HepG2 (cell line): ENCODE measurements around the gene FCHO2. TPM values are rescaled to one million over a fixed set of nuclear protein-coding genes. Genes with fewer than 3 reads are reported as not detected.

Source experiments
- ATAC-seq: fragments of 200-7000 bp; cut with Tn5 transposase; 3 replicates; pipeline ENCODE4 v1.9.1; 2020; ENCODE audit warnings: mild to moderate bottlenecking, moderate library complexity
- BruUV-seq: library from RNA; stranded (reverse); fragments of 400-500 nt; replicated peaks from 2 replicates; lab custom pipeline; 2021; lab: Mats Ljungman, UMichigan
- CTCF ChIA-PET: fragments of 300-600 bp; formaldehyde crosslinking; extraction: SDS; loops from one replicate; lab custom pipeline; 2021; ENCODE audit warnings: low total read pairs, inconsistent platforms, low intra/inter-chr PET ratio; lab: Yijun Ruan, JAX
- POLR2A ChIA-PET: fragments of 350-600 bp; sonication (Branson Sonifier 250); formaldehyde crosslinking; loops from one replicate; lab custom pipeline; 2020; ENCODE audit warnings: antibody characterized with exemption, inconsistent platforms; lab: Yijun Ruan, JAX
- DNase-seq: peaks from one replicate; pipeline ENCODE4 v3.0.0-alpha.2; 2015; ENCODE audit warnings: low spot score
- FAIRE-seq: peaks from 3 replicates; lab custom pipeline; 2011; peaks lifted over from hg19 to GRCh38; lab: Jason Lieb, UNC
- H2AFZ ChIP-seq: one replicate; pipeline ENCODE4 v1.6.1; 2011; ENCODE audit warnings: low read length, inconsistent platforms
- H3K27ac ChIP-seq: fragments of 300-600 bp; 3 replicates; pipeline ENCODE4 v1.8.0; 2011; ENCODE audit warnings: mixed run types, mild to moderate bottlenecking, mixed read lengths, low read length, inconsistent platforms; ENCODE audit not compliant: insufficient read depth; ENCODE audit errors: extremely low read length
- H3K27me3 ChIP-seq, 2 experiments: fragments of 200-600 bp in 1 of 2; 2 replicates in 1 of 2; 3 replicates in 1 of 2; pipeline versions ENCODE4 v1.6.0 to v1.8.0; 2011; ENCODE audit warnings: low read length in 2 of 2, mild to moderate bottlenecking in 2 of 2, moderate library complexity in 2 of 2, inconsistent platforms in 1 of 2; ENCODE audit not compliant: insufficient read depth in 2 of 2, control insufficient read depth in 1 of 2
- H3K36me3 ChIP-seq, 2 experiments: fragments of 200-600 bp in 1 of 2; replicated peaks in 1 of 2; 2 replicates in 1 of 2; 3 replicates in 1 of 2; pipeline versions ENCODE4 v1.5.1 to v1.8.0; 2011; ENCODE audit warnings: low read length in 2 of 2, inconsistent platforms in 1 of 2; ENCODE audit not compliant: insufficient read depth in 2 of 2, control insufficient read depth in 1 of 2
- H3K4me1 ChIP-seq: 2 replicates; pipeline ENCODE4 v1.5.1; 2012; ENCODE audit warnings: low read length, inconsistent platforms; ENCODE audit not compliant: insufficient read depth
- H3K4me2 ChIP-seq: 2 replicates; pipeline ENCODE4 v1.6.0; 2011; ENCODE audit warnings: low read depth, low read length, inconsistent platforms
- H3K4me3 ChIP-seq, 3 experiments: fragments of 200-600 bp in 1 of 3; sonication (generic), shearing (Covaris generic) in 1 of 3; replicated peaks in 1 of 3; 2 replicates each; pipeline ENCODE4 v1.5.1; 2011 to 2016; ENCODE audit warnings: low read length in 3 of 3, inconsistent platforms in 2 of 3, low read depth in 2 of 3, mild to moderate bottlenecking in 2 of 3, control low read depth in 1 of 3, mixed read lengths in 1 of 3; ENCODE audit not compliant: insufficient read depth in 1 of 3
- H3K79me2 ChIP-seq: one replicate; pipeline ENCODE4 v1.6.1; 2011; ENCODE audit warnings: low read length, inconsistent platforms; ENCODE audit not compliant: insufficient read depth
- H3K9ac ChIP-seq: 2 replicates; pipeline ENCODE4 v1.6.0; 2011; ENCODE audit warnings: mild to moderate bottlenecking, low read depth, low read length, inconsistent platforms; ENCODE audit not compliant: insufficient read depth
- H3K9me3 ChIP-seq: 2 replicates; pipeline ENCODE4 v1.5.1; 2012; ENCODE audit warnings: mild to moderate bottlenecking, low read length
- H4K20me1 ChIP-seq: 2 replicates; pipeline ENCODE4 v1.6.0; 2011; ENCODE audit warnings: inconsistent platforms, mild to moderate bottlenecking, low read length, moderate library complexity; ENCODE audit not compliant: insufficient read depth
- ARID2 ChIP-seq: sonication (generic); formaldehyde crosslinking; IDR thresholded peaks from 2 replicates; pipeline ENCODE4 v1.8.1; 2022; ENCODE audit warnings: mild to moderate bottlenecking, missing genetic modification reagents, borderline replicate concordance
- ASH2L ChIP-seq: fragments of 300-600, 200-600 bp; sonication (generic); IDR thresholded peaks from 2 replicates; pipeline ENCODE4 v1.7.0; 2017; ENCODE audit warnings: low read depth, mild to moderate bottlenecking, moderate library complexity, mixed read lengths, low read length; ENCODE audit not compliant: insufficient read length
- BCL6 ChIP-seq: IDR thresholded peaks from 2 replicates; pipeline ENCODE4 v1.6.1; 2016; ENCODE audit warnings: missing genetic modification reagents, missing compliant biosample characterization
- PCBP1 ChIP-seq: fragments of 200-400 bp; formaldehyde crosslinking; IDR thresholded peaks from 2 replicates; pipeline ENCODE4 v1.6.1; 2017; ENCODE audit warnings: mild to moderate bottlenecking, low read depth, low read length, borderline replicate concordance
- POLR2A ChIP-seq, 2 experiments: IDR thresholded peaks; 2 replicates each; pipeline ENCODE4 v1.6.1; 2011; ENCODE audit warnings: low read depth in 2 of 2, low read length in 2 of 2, mild to moderate bottlenecking in 1 of 2, moderate library complexity in 1 of 2; ENCODE audit not compliant: insufficient read depth in 1 of 2
- TP53 ChIP-seq: sonication (generic); formaldehyde crosslinking; conservative IDR thresholded peaks from 2 replicates; pipeline ENCODE4 v1.4.0; 2020; ENCODE audit warnings: missing genetic modification reagents
- YEATS4 ChIP-seq: sonication (generic); formaldehyde crosslinking; IDR thresholded peaks from 2 replicates; pipeline ENCODE4 v1.4.0; 2020; ENCODE audit warnings: missing genetic modification reagents, borderline replicate concordance
- ZNF256 ChIP-seq: sonication (generic); formaldehyde crosslinking; conservative IDR thresholded peaks from 2 replicates; pipeline ENCODE4 v1.4.0; 2020; ENCODE audit warnings: missing genetic modification reagents
- ZNF329 ChIP-seq: sonication (generic); formaldehyde crosslinking; IDR thresholded peaks from 2 replicates; pipeline ENCODE4 v1.9.0; 2021; ENCODE audit warnings: low read depth, mild to moderate bottlenecking, missing genetic modification reagents
- WGBS: methylation state at CpG from one replicate; pipeline ENCODE4 v1.1.6; 2017; ENCODE audit warnings: low lambda C conversion rate; 5-methylcytosine and 5-hydroxymethylcytosine counted together
- in situ Hi-C: cut with HindIII; loops from 2 replicates; pipeline ENCODE4 v1.10.0; 2017; ENCODE audit warnings: low pct_unique_long_range_greater_than_20kb; ENCODE audit not compliant: extremely low pct_ligation_motif_present
- intact Hi-C: fragments of 100-400 bp; cut with micrococcal nuclease; formaldehyde crosslinking; loops from one replicate; pipeline ENCODE4 v1.10.0; 2022; ENCODE audit not compliant: unreplicated experiment
- polyA plus RNA-seq, 8 experiments: library from polyadenylated mRNA; depleted of rRNA in 3 of 8; stranded (reverse) in 7 of 8; unstranded in 1 of 8; fragments of >200 nt; fragmentation: Illumina TruSeq in 4 of 8; extraction: Trizol in 4 of 8; gene quantifications; 2 replicates each; pipeline versions ENCODE4 v1.2.1 to v1.2.3, GENCODE V29; 2011 to 2016; ENCODE audit warnings: low read depth in 4 of 8, missing spikeins in 1 of 8, mixed read lengths in 1 of 8; ENCODE audit not compliant: insufficient read depth in 1 of 8
- total RNA-seq, 5 experiments: library from RNA; depleted of rRNA; stranded (reverse); fragments of >200 nt; fragmentation: Illumina TruSeq; extraction: Trizol; gene quantifications; 2 replicates each; pipeline ENCODE4 v1.2.3, GENCODE V29; 2016; ENCODE audit warnings: low read depth in 1 of 5
- TF ChIP-seq, protein P1 (sequence below): sonication (generic); formaldehyde crosslinking; IDR thresholded peaks from 2 replicates; pipeline ENCODE4 v1.8.0; 2022; ENCODE audit warnings: mild to moderate bottlenecking, missing genetic modification reagents
- TF ChIP-seq, protein P2 (sequence below): IDR thresholded peaks from 2 replicates; pipeline ENCODE4 v1.6.1; 2016; ENCODE audit warnings: missing compliant biosample characterization, missing genetic modification reagents, borderline replicate concordance
- TF ChIP-seq, protein P3 (sequence below): sonication (generic); formaldehyde crosslinking; IDR thresholded peaks from 2 replicates; pipeline ENCODE4 v1.4.0; 2020; ENCODE audit warnings: missing genetic modification reagents
- TF ChIP-seq, protein P4 (sequence below): sonication (generic); formaldehyde crosslinking; IDR thresholded peaks from 2 replicates; pipeline ENCODE4 v1.8.0; 2022; ENCODE audit warnings: missing genetic modification reagents, low read depth, mild to moderate bottlenecking, borderline replicate concordance
- TF ChIP-seq, protein P5 (sequence below): sonication (generic); formaldehyde crosslinking; IDR thresholded peaks from 2 replicates; pipeline ENCODE4 v1.5.0; 2020; ENCODE audit warnings: mild to moderate bottlenecking, missing genetic modification reagents, borderline replicate concordance
- TF ChIP-seq, protein P6 (sequence below): sonication (generic); formaldehyde crosslinking; IDR thresholded peaks from 2 replicates; pipeline ENCODE4 v1.5.0; 2020; ENCODE audit warnings: mild to moderate bottlenecking, missing genetic modification reagents

The FCHO2 gene
- total and polyA plus RNA-seq, 2 of the 13 experiments (the other 11 are each of a cell fraction or from before 2014, with no cell fraction given): 11.6 to 17.3 TPM

DNA sequence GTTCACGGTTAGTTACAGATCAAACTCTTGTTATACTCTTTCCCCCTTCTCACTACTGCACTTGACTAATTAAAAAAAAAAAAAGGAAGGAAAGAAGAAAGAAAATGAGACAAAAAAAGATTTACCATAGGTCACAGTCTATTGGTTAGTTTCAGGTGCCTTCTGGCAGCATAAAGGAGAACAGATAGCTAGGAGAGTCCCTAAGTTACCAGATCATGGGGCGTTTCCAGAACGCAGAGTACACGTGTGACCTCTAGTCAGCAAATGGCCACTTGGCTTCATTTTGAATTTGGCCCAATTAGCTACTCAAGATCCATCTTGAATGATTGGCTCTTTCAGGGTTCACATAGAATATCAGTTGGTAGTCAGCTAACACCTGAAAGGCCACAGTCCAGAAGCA lies 144.3 kb downstream of the FCHO2 start (continued):
- TF ChIP-seq, protein P1, sequence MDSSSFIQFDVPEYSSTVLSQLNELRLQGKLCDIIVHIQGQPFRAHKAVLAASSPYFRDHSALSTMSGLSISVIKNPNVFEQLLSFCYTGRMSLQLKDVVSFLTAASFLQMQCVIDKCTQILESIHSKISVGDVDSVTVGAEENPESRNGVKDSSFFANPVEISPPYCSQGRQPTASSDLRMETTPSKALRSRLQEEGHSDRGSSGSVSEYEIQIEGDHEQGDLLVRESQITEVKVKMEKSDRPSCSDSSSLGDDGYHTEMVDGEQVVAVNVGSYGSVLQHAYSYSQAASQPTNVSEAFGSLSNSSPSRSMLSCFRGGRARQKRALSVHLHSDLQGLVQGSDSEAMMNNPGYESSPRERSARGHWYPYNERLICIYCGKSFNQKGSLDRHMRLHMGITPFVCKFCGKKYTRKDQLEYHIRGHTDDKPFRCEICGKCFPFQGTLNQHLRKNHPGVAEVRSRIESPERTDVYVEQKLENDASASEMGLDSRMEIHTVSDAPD (CRISPR knock-in tag): no peak
- TF ChIP-seq ASH2L (no peak), YEATS4 (CRISPR knock-in tag) (no peak), BCL6 (CRISPR knock-in tag) (no peak), ZNF329 (no peak), ZNF256 (CRISPR knock-in tag) (no peak)
- TF ChIP-seq, protein P2, sequence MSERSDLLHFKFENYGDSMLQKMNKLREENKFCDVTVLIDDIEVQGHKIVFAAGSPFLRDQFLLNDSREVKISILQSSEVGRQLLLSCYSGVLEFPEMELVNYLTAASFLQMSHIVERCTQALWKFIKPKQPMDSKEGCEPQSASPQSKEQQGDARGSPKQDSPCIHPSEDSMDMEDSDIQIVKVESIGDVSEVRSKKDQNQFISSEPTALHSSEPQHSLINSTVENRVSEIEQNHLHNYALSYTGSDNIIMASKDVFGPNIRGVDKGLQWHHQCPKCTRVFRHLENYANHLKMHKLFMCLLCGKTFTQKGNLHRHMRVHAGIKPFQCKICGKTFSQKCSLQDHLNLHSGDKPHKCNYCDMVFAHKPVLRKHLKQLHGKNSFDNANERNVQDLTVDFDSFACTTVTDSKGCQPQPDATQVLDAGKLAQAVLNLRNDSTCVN: no peak
- TF ChIP-seq, protein P3, sequence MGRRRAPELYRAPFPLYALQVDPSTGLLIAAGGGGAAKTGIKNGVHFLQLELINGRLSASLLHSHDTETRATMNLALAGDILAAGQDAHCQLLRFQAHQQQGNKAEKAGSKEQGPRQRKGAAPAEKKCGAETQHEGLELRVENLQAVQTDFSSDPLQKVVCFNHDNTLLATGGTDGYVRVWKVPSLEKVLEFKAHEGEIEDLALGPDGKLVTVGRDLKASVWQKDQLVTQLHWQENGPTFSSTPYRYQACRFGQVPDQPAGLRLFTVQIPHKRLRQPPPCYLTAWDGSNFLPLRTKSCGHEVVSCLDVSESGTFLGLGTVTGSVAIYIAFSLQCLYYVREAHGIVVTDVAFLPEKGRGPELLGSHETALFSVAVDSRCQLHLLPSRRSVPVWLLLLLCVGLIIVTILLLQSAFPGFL (CRISPR knock-in tag): no peak
- TF ChIP-seq, all 625 proteins: peak for 0

DNA sequence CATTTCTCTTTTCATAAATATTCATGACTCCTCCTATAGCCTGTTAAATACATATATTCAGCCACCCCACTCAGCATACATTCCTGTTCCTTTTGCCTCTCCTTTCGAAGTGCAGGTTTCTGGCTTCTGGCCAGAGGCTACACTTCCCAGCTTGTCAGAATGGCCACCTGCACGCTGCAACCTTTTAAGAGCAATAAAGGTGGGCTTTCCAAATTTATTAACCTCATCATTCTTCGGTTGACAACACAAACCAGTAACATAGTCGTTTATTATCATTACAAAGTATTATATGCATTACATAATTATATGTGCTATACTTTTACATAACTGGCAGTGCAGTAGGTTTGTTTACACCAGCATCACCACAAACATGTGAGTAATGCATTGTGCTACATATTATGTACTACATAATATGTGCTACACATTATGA lies 148.0 kb downstream of the FCHO2 start:
- H3K9ac ChIP-seq: no peak overlapping the region
- FAIRE-seq (no peak), DNase-seq (no peak), ATAC-seq (no peak)
- WGBS: 0% methylated on average over 4 of the region's 4 CpGs
- H3K9me3 ChIP-seq: no peaks in the 10 kb centered on the region
- in situ Hi-C loops: no loop called here
- no peaks in the 10 kb centered on the region for H4K20me1 ChIP-seq
- CTCF ChIA-PET: no interaction called here
- H3K4me3 ChIP-seq: no peak overlapping the region
- intact Hi-C loops: no loop called here
- POLR2A ChIA-PET: no interaction called here
- BruUV-seq: no TSS peak
- H2AFZ ChIP-seq: no peak overlapping the region
- no peak overlapping the region for H3K27ac ChIP-seq
- no peaks in the 10 kb centered on the region for H3K79me2 ChIP-seq
- H3K36me3 ChIP-seq: no peaks in the 10 kb centered on the region
- H3K4me2 ChIP-seq: no peak overlapping the region
- H3K27me3 ChIP-seq: no peaks in the 10 kb centered on the region; a peak in 1 of 5 replicates
- H3K4me1 ChIP-seq: no peaks in the 10 kb centered on the region
- TF ChIP-seq ARID2 (CRISPR knock-in tag) (no peak), TP53 (CRISPR knock-in tag) (no peak), POLR2A (IDR thresholded peaks at IDR 0.05; ENCODE audit: insufficient read depth in 1 of 2, low read depth in 2 of 2, low read length in 2 of 2) (no peak), PCBP1 (no peak)
- TF ChIP-seq, protein P4, sequence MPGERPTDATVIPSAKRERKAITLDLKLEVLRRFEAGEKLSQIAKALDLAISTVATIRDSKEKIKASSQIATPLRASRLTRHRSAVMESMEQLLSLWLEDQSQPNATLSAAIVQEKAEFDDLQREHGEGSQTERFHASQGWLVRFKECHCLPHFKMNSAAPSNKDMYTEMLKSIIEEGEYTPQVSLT (CRISPR knock-in tag): no peak
- TF ChIP-seq, protein P5, sequence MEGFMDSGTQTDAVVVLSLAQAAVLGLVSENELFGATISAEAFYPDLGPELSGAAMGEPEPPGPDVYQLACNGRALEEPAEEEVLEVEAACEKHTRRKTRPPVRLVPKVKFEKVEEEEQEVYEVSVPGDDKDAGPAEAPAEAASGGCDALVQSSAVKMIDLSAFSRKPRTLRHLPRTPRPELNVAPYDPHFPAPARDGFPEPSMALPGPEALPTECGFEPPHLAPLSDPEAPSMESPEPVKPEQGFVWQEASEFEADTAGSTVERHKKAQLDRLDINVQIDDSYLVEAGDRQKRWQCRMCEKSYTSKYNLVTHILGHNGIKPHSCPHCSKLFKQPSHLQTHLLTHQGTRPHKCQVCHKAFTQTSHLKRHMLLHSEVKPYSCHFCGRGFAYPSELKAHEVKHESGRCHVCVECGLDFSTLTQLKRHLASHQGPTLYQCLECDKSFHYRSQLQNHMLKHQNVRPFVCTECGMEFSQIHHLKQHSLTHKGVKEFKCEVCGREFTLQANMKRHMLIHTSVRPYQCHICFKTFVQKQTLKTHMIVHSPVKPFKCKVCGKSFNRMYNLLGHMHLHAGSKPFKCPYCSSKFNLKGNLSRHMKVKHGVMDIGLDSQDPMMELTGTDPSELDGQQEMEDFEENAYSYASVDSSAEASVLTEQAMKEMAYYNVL (CRISPR knock-in tag): no peak
- TF ChIP-seq, protein P6, sequence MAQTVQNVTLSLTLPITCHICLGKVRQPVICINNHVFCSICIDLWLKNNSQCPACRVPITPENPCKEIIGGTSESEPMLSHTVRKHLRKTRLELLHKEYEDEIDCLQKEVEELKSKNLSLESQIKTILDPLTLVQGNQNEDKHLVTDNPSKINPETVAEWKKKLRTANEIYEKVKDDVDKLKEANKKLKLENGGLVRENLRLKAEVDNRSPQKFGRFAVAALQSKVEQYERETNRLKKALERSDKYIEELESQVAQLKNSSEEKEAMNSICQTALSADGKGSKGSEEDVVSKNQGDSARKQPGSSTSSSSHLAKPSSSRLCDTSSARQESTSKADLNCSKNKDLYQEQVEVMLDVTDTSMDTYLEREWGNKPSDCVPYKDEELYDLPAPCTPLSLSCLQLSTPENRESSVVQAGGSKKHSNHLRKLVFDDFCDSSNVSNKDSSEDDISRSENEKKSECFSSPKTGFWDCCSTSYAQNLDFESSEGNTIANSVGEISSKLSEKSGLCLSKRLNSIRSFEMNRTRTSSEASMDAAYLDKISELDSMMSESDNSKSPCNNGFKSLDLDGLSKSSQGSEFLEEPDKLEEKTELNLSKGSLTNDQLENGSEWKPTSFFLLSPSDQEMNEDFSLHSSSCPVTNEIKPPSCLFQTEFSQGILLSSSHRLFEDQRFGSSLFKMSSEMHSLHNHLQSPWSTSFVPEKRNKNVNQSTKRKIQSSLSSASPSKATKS (CRISPR knock-in tag): no peak
